ENCODE data around the gene NHERF2. TPM values are rescaled to one million over a fixed set of nuclear protein-coding genes. Genes with fewer than 3 reads are reported as not detected.
A peak's percentile ranks its signal among the peaks of the same experiment; 100 is the strongest.

NHERF2 gene
- total RNA-seq, 1 donor from 2014 or later = 48.5 TPM

- no peak for DNase-seq (ENCODE audit: low read depth in 2 of 2)
Observed at GRCh38 chr16:1990351-1991134, 36.2 kb upstream of the NHERF2 start.

GRCh38 chr16:1991135-1991551 lies 35.6 kb upstream of the NHERF2 start:
- no peak for DNase-seq (ENCODE audit: low read depth in 2 of 2)

GRCh38 chr16:1991588-1991947 lies 35.1 kb upstream of the NHERF2 start:
- no peak for DNase-seq (ENCODE audit: low read depth in 2 of 2)

GRCh38 chr16:1991948-1992703 lies 34.6 kb upstream of the NHERF2 start:
- peak; percentile 79 to 95 for DNase-seq (ENCODE audit: low read depth in 2 of 2)

- no peak for DNase-seq (ENCODE audit: low read depth in 2 of 2)
Observed at GRCh38 chr16:1992704-1993317, 33.9 kb upstream of the NHERF2 start.

- DNase-seq (ENCODE audit: low read depth in 2 of 2) = no peak
Observed at GRCh38 chr16:1993731-1994131, 33.0 kb upstream of the NHERF2 start.

- no peak for DNase-seq (ENCODE audit: low read depth in 2 of 2)
Observed at GRCh38 chr16:1997494-1998359, 29.0 kb upstream of the NHERF2 start.

GRCh38 chr16:1998360-1998835 lies 28.3 kb upstream of the NHERF2 start:
- DNase-seq (ENCODE audit: low read depth in 2 of 2) = no peak

GRCh38 chr16:1998852-1999801 lies 27.6 kb upstream of the NHERF2 start:
- DNase-seq (ENCODE audit: low read depth in 2 of 2) = no peak

- no peak for DNase-seq (ENCODE audit: low read depth in 2 of 2)
Observed at GRCh38 chr16:1999866-2000514, 26.7 kb upstream of the NHERF2 start.

- no peak for DNase-seq (ENCODE audit: low read depth in 2 of 2)
Observed at GRCh38 chr16:2001035-2001434, 25.7 kb upstream of the NHERF2 start.

GRCh38 chr16:2001456-2002355 lies 25.0 kb upstream of the NHERF2 start:
- no peak for DNase-seq (ENCODE audit: low read depth in 2 of 2)

- DNase-seq (ENCODE audit: low read depth in 2 of 2) = no peak
Observed at GRCh38 chr16:2002406-2003230, 24.1 kb upstream of the NHERF2 start.

GRCh38 chr16:2003231-2003826 lies 23.4 kb upstream of the NHERF2 start:
- DNase-seq (ENCODE audit: low read depth in 2 of 2) = no peak

GRCh38 chr16:2003827-2004641 lies 22.7 kb upstream of the NHERF2 start:
- peak; percentile 69 to 85 for DNase-seq (ENCODE audit: low read depth in 2 of 2)

- DNase-seq (ENCODE audit: low read depth in 2 of 2) = no peak
Observed at GRCh38 chr16:2004795-2005517, 21.7 kb upstream of the NHERF2 start.
